OCI-LY1 (cell line): ENCODE measurements around the gene PDK1.

Source experiments
- H2AFZ ChIP-seq: fragments of 200-600 bp; sonication (generic), shearing (Covaris generic); 2 replicates; pipeline ENCODE4 v1.6.0; 2014; ENCODE audit warnings: antibody characterized with exemption, mild to moderate bottlenecking, low read length
- H3F3A ChIP-seq: fragments of 200-600 bp; sonication (generic), shearing (Covaris generic); 2 replicates; pipeline ENCODE4 v1.6.0; 2014; ENCODE audit warnings: mild to moderate bottlenecking, antibody characterized with exemption, low read length, moderate library complexity; ENCODE audit not compliant: insufficient read depth
- H3K27ac ChIP-seq: fragments of 200-600 bp; sonication (generic); 2 replicates; pipeline ENCODE4 v1.5.1; 2014; ENCODE audit warnings: low read length, mixed run types, mild to moderate bottlenecking, low read depth; ENCODE audit not compliant: poor library complexity, severe bottlenecking
- H3K27me3 ChIP-seq: fragments of 200-600 bp; sonication (generic); 2 replicates; pipeline ENCODE4 v1.6.0; 2014; ENCODE audit warnings: antibody characterized with exemption, mild to moderate bottlenecking, low read length, moderate library complexity; ENCODE audit not compliant: insufficient read depth
- H3K36me3 ChIP-seq: fragments of 200-600 bp; sonication (generic); 2 replicates; pipeline ENCODE4 v1.6.1; 2014; ENCODE audit warnings: mild to moderate bottlenecking, antibody characterized with exemption, low read length, moderate library complexity, mixed read lengths; ENCODE audit not compliant: insufficient read depth
- H3K4me1 ChIP-seq: fragments of 200-600 bp; sonication (generic); 2 replicates; pipeline ENCODE4 v1.5.1; 2014; ENCODE audit warnings: mild to moderate bottlenecking, low read length, moderate library complexity; ENCODE audit not compliant: insufficient read depth, severe bottlenecking
- H3K4me2 ChIP-seq: fragments of 200-600 bp; sonication (generic), shearing (Covaris generic); 2 replicates; pipeline ENCODE4 v1.6.1; 2014; ENCODE audit warnings: low read length
- H3K4me3 ChIP-seq: fragments of 200-600 bp; sonication (generic); 2 replicates; pipeline ENCODE4 v1.5.1; 2014; ENCODE audit warnings: low read length, low read depth, mild to moderate bottlenecking, mixed read lengths; ENCODE audit not compliant: poor library complexity, severe bottlenecking
- H3K79me2 ChIP-seq: fragments of 200-600 bp; shearing (Covaris generic); 2 replicates; pipeline ENCODE4 v1.6.1; 2016; ENCODE audit warnings: mixed run types, low read length, mixed read lengths; ENCODE audit not compliant: insufficient read depth
- H3K9ac ChIP-seq: fragments of 200-600 bp; sonication (generic), shearing (Covaris generic); 2 replicates; pipeline ENCODE4 v1.6.1; 2014; ENCODE audit warnings: mild to moderate bottlenecking, low read length, mixed read lengths
- H3K9me2 ChIP-seq: fragments of 200-600 bp; sonication (generic), shearing (Covaris generic); 2 replicates; pipeline ENCODE4 v1.6.1; 2014; ENCODE audit warnings: low read depth, mild to moderate bottlenecking, low read length, mixed read lengths
- H3K9me3 ChIP-seq: fragments of 200-600 bp; shearing (Covaris generic); 2 replicates; pipeline ENCODE4 v1.6.1; 2014; ENCODE audit warnings: low read length, mixed read lengths
- H4K20me1 ChIP-seq: fragments of 200-600 bp; sonication (generic), shearing (Covaris generic); 2 replicates; pipeline ENCODE4 v1.6.0; 2016; ENCODE audit warnings: mild to moderate bottlenecking, low read length; ENCODE audit not compliant: insufficient read depth
- CTCF ChIP-seq: fragments of 200-600 bp; sonication (generic), shearing (Covaris generic); IDR thresholded peaks from 2 replicates; pipeline ENCODE4 v1.5.1; 2017; ENCODE audit warnings: mild to moderate bottlenecking, antibody characterized with exemption, low read length, moderate library complexity, mixed read lengths
- EZH2 ChIP-seq: fragments of 200-600 bp; sonication (generic), shearing (Covaris generic); IDR thresholded peaks from 2 replicates; pipeline ENCODE4 v1.8.0; 2017; ENCODE audit warnings: borderline replicate concordance, mixed run types, mild to moderate bottlenecking, antibody characterized with exemption, low read length, moderate library complexity, mixed read lengths

The PDK1 gene

GRCh38 chr2:172560721-172561120 lies 4.8 kb downstream of the PDK1 start:
- Histone ChIP-seq H3K27ac (no peak overlapping the region), H3K9ac (no peak overlapping the region), H3K9me3 (no peaks in the 10 kb centered on the region), H3K79me2 (peaks cover 27% of the 10 kb centered on the region), H3K4me1 (peaks cover 22% of the 10 kb centered on the region), H3K9me2 (no peaks in the 10 kb centered on the region), H3K27me3 (no peaks in the 10 kb centered on the region), H3F3A (no peaks in the 10 kb centered on the region), H4K20me1 (no peaks in the 10 kb centered on the region), H3K36me3 (peaks cover 51% of the 10 kb centered on the region), H2AFZ (no peak overlapping the region), H3K4me3 (no peak overlapping the region), H3K4me2 (no peak overlapping the region)
- TF ChIP-seq EZH2 (no peak), CTCF (no peak)

- no peaks in the 10 kb centered on the region for H3K9me2 ChIP-seq
- H4K20me1 ChIP-seq: no peaks in the 10 kb centered on the region
- no peaks in the 10 kb centered on the region for H3K27me3 ChIP-seq
- no peak overlapping the region for H3K27ac ChIP-seq
- H3K9me3 ChIP-seq: no peaks in the 10 kb centered on the region
- H3F3A ChIP-seq: no peaks in the 10 kb centered on the region
- no peak overlapping the region for H2AFZ ChIP-seq
- H3K4me2 ChIP-seq: no peak overlapping the region
- TF ChIP-seq EZH2 (no peak), CTCF (no peak)
- no peak overlapping the region for H3K4me3 ChIP-seq
- H3K79me2 ChIP-seq: peaks cover 27% of the 10 kb centered on the region
- no peak overlapping the region for H3K9ac ChIP-seq
- H3K4me1 ChIP-seq: peaks cover 22% of the 10 kb centered on the region
- H3K36me3 ChIP-seq: peaks cover 56% of the 10 kb centered on the region
Observed at GRCh38 chr2:172561270-172561669, 5.4 kb downstream of the PDK1 start.

- Histone ChIP-seq H3K4me3 (no peak overlapping the region), H3K27me3 (no peaks in the 10 kb centered on the region), H3K4me2 (no peak overlapping the region), H3F3A (no peaks in the 10 kb centered on the region), H3K27ac (no peak overlapping the region), H3K36me3 (peaks cover 64% of the 10 kb centered on the region), H3K4me1 (peaks cover 15% of the 10 kb centered on the region), H3K79me2 (peaks cover 18% of the 10 kb centered on the region), H4K20me1 (no peaks in the 10 kb centered on the region), H3K9me2 (no peaks in the 10 kb centered on the region), H3K9ac (no peak overlapping the region), H2AFZ (no peak overlapping the region), H3K9me3 (no peaks in the 10 kb centered on the region)
- TF ChIP-seq EZH2 (no peak), CTCF (no peak)
Observed at GRCh38 chr2:172562298-172562697, 6.4 kb downstream of the PDK1 start.
